Measurements from ENCODE around the gene LARGE1. TPM values are rescaled to one million over a fixed set of nuclear protein-coding genes. Genes with fewer than 3 reads are reported as not detected.

LARGE1 gene
- total RNA-seq, 1 donor from 2014 or later = 27.4 TPM

DNA sequence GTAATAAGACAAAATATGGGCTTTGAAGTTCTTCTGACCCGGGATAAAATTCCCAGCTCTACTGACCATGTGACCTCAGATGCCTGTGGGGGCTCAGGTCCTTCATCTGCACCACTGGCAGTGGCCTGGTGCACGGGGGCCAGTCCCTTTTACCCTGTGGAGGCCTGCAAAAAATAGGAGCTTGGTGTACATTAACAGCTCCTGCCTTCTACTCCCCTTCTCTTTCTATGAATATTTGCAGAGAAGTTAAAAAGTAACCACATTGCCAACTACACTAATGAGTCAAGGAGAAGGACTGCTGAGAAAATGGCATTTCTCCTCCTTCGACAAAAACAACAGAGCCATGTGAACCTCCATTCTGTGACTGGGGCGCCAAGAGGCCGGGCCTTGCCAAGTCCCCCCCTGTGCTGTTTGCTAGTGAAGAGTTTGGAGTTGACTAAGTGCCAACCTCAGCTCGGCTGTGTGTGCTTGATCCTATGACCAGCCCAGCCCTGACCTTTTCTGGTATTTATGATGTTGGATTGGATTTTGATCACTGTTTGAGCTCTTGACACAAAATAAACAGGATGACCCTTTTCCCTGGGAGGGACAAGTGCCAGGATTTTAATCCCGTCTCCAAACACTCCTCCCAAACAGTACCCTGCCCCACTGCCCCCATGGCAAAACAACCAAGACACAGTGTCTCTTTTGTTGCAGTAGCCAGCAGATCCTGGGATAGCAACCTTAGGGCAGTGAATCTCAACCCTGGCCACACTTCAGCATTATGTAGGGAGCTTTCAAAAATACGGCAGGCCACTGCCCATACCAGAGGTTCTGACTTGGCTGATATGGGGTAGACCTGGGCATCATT is 380.1 kb downstream of the LARGE1 start:
- TF ChIP-seq, protein P1, sequence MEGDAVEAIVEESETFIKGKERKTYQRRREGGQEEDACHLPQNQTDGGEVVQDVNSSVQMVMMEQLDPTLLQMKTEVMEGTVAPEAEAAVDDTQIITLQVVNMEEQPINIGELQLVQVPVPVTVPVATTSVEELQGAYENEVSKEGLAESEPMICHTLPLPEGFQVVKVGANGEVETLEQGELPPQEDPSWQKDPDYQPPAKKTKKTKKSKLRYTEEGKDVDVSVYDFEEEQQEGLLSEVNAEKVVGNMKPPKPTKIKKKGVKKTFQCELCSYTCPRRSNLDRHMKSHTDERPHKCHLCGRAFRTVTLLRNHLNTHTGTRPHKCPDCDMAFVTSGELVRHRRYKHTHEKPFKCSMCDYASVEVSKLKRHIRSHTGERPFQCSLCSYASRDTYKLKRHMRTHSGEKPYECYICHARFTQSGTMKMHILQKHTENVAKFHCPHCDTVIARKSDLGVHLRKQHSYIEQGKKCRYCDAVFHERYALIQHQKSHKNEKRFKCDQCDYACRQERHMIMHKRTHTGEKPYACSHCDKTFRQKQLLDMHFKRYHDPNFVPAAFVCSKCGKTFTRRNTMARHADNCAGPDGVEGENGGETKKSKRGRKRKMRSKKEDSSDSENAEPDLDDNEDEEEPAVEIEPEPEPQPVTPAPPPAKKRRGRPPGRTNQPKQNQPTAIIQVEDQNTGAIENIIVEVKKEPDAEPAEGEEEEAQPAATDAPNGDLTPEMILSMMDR (IDR thresholded peaks at IDR 0.05) = no peak
- Histone ChIP-seq H3K27me3 (ENCODE audit: low read depth) (no peaks in the 10 kb centered on the region), H3K36me3 (no peaks in the 10 kb centered on the region), H3K4me1 (peaks cover 29% of the 10 kb centered on the region), H3K9me3 (no peaks in the 10 kb centered on the region), H3K4me3 (no peak overlapping the region), H3K27ac (peak overlapping the region; percentile 24)
- ATAC-seq (peak; percentile 86 to 90), DNase-seq (peak; percentile 69)
- intact Hi-C loops (cut with DNase I) = no loop called here

- H3K4me1 ChIP-seq = peaks cover 29% of the 10 kb centered on the region
- intact Hi-C loops (cut with DNase I) = no loop called here
- H3K27me3 ChIP-seq (ENCODE audit: low read depth) = no peaks in the 10 kb centered on the region
- no peaks in the 10 kb centered on the region for H3K36me3 ChIP-seq
- no peaks in the 10 kb centered on the region for H3K9me3 ChIP-seq
- no peak overlapping the region for H3K4me3 ChIP-seq
- ATAC-seq (no peak), DNase-seq (no peak)
- H3K27ac ChIP-seq = no peak overlapping the region
- TF ChIP-seq, protein P1 (IDR thresholded peaks at IDR 0.05) = no peak
Measured at GRCh38 chr22:33539202-33539901, 380.9 kb downstream of the LARGE1 start.

GRCh38 chr22:33538277-33538885 is 381.9 kb downstream of the LARGE1 start:
- H3K27me3 ChIP-seq (ENCODE audit: low read depth) = no peaks in the 10 kb centered on the region
- TF ChIP-seq, protein P1 (IDR thresholded peaks at IDR 0.05) = no peak

DNA sequence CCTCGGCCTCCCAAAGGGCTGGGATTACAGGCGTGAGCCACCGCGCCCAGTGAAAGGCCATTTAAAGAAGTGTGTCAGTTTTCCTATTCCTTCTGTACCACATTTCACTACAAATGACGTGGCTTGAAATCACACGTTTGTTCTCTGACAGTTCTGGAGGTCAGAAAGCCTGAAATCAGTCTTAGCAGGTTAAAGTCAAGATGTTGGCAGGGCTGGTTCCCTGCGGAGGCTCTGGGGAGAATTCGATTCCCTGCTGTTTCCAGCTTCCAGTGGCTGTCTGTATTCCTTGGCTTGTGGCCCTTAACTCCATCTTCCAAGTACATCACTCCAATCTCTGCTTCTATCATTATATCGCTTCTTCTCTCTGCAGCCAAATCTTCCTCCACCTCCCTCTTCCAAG is 383.2 kb downstream of the LARGE1 start:
- Histone ChIP-seq H3K27ac (peak overlapping the region; percentile 54), H3K4me1 (peaks cover 29% of the 10 kb centered on the region), H3K4me3 (no peak overlapping the region), H3K27me3 (ENCODE audit: low read depth) (no peaks in the 10 kb centered on the region), H3K36me3 (no peaks in the 10 kb centered on the region), H3K9me3 (no peaks in the 10 kb centered on the region)
- TF ChIP-seq, protein P1 (IDR thresholded peaks at IDR 0.05) = no peak
- DNase-seq (no peak), ATAC-seq (no peak)
- intact Hi-C loops (cut with DNase I) = no loop called here

More at GRCh38 chr22:33538277-33538885, 381.9 kb downstream of the LARGE1 start:
- no peaks in the 10 kb centered on the region for H3K9me3 ChIP-seq
- peaks cover 29% of the 10 kb centered on the region for H3K4me1 ChIP-seq
- no peak overlapping the region for H3K4me3 ChIP-seq
- no peak overlapping the region for H3K27ac ChIP-seq
- ATAC-seq (no peak), DNase-seq (no peak)
- intact Hi-C loops (cut with DNase I) = no loop called here
- no peaks in the 10 kb centered on the region for H3K36me3 ChIP-seq

Data from lower lobe of right lung (tissue), 2 donors.